Esophagus squamous epithelium (tissue), 5 donors: ENCODE data around the gene ABCA9. TPM values are rescaled to one million over a fixed set of nuclear protein-coding genes. Genes with fewer than 3 reads are reported as not detected.
A peak's percentile ranks its signal among the peaks of the same experiment; 100 is the strongest.

ENCODE experiments used
- DNase-seq: peaks from one replicate; lab custom pipeline; 2025; lab: John Stamatoyannopoulos, UW
- H3K27ac ChIP-seq, 4 donors: fragments of 200-600 bp; sonication (generic); one replicate each; pipeline ENCODE4 v1.5.1; 2016 to 2019; ENCODE audit warnings: mild to moderate bottlenecking in 1 of 4
- H3K27me3 ChIP-seq, 4 donors: fragments of 200-600 bp; sonication (generic); 1 replicate in 3 of 4; 2 replicates in 1 of 4; pipeline versions ENCODE4 v1.5.1 to v1.6.0; 2017 to 2021; ENCODE audit warnings: antibody characterized with exemption in 1 of 4
- H3K36me3 ChIP-seq, 3 donors: fragments of 200-600 bp; sonication (generic); one replicate each; pipeline ENCODE4 v1.5.1; 2016 to 2019
- H3K4me1 ChIP-seq, 3 donors: fragments of 200-600 bp; sonication (generic); one replicate each; pipeline ENCODE4 v1.5.1; 2017 to 2019
- H3K4me3 ChIP-seq, 4 donors: fragments of 200-600 bp; sonication (generic); 1 replicate in 3 of 4; 2 replicates in 1 of 4; pipeline ENCODE4 v1.5.1; 2016 to 2019; ENCODE audit warnings: mild to moderate bottlenecking in 2 of 4, moderate library complexity in 1 of 4
- H3K9me3 ChIP-seq, 3 donors: fragments of 200-600 bp; sonication (generic); one replicate each; pipeline ENCODE4 v1.5.1; 2016 to 2019
- CTCF ChIP-seq, 6 experiments: fragments of 450-650 bp in 4 of 6; fragments of 200-600 bp in 2 of 6; sonication (generic) in 2 of 6; IDR thresholded peaks; one replicate each; pipeline ENCODE4 v1.5.1; 2016 to 2019; ENCODE audit warnings: antibody characterized with exemption in 6 of 6, mild to moderate bottlenecking in 4 of 6, moderate library complexity in 4 of 6
- POLR2A ChIP-seq, 4 donors: fragments of 450-650 bp; IDR thresholded peaks; one replicate each; pipeline ENCODE4 v1.6.1; 2017; ENCODE audit warnings: antibody characterized with exemption in 4 of 4, mild to moderate bottlenecking in 4 of 4, moderate library complexity in 3 of 4
- WGBS, 2 donors: methylation state at CpG; one replicate each; pipeline ENCODE4 v1.1.5; 2018; 5-methylcytosine and 5-hydroxymethylcytosine counted together
- intact Hi-C: fragments of 100-400 bp; cut with DNase I; formaldehyde crosslinking; loops from one replicate; pipeline ENCODE4 v1.15.0; 2022
- total RNA-seq, 4 donors: library from RNA; depleted of rRNA; stranded (reverse); fragments of >200 nt; gene quantifications; one replicate each; pipeline ENCODE4 v1.1.0, GENCODE V29; 2016
- donor health status: DM: yes; HTN: yes; CAD: no.

Gene ABCA9
- total RNA-seq, 4 donors from 2014 or later, result 0.34 to 17.4 (median 5.3) TPM

DNA sequence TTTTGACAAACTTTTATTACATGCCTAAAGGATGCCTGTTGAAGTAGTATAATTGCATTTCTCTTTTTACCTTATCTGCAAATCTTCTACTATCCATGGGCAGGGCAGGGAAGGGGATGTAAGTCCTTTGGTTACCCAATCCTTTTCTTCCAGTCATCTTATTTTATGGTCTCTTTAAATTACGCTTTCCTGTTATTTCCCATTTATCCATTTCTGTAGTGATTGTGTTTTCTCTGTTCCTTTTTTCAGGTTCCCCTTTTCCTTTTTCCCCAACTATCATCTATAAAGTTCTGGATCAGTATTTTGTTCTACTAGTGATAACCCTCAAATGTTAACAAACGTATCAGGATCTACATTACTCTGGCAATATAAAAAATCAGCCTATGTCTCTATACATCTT lies 3.3 kb upstream of the ABCA9 start:
- intact Hi-C loops, result no loop called here
- Histone ChIP-seq H3K27me3 (no peaks in the 10 kb centered on the region), H3K27ac (no peak overlapping the region), H3K4me3 (no peak overlapping the region), H3K4me1 (peaks cover 0 to 5% (median 0%) of the 10 kb centered on the region in 3 donors), H3K9me3 (no peaks in the 10 kb centered on the region), H3K36me3 (no peaks in the 10 kb centered on the region)
- TF ChIP-seq POLR2A (IDR thresholded peaks at IDR 0.05), result no peak
- no peak for TF ChIP-seq CTCF (IDR thresholded peaks at IDR 0.05)
- WGBS, 2 donors, result 70 to 79% methylated on average over 2 of the region's 2 CpGs
- DNase-seq, result no peak

DNA sequence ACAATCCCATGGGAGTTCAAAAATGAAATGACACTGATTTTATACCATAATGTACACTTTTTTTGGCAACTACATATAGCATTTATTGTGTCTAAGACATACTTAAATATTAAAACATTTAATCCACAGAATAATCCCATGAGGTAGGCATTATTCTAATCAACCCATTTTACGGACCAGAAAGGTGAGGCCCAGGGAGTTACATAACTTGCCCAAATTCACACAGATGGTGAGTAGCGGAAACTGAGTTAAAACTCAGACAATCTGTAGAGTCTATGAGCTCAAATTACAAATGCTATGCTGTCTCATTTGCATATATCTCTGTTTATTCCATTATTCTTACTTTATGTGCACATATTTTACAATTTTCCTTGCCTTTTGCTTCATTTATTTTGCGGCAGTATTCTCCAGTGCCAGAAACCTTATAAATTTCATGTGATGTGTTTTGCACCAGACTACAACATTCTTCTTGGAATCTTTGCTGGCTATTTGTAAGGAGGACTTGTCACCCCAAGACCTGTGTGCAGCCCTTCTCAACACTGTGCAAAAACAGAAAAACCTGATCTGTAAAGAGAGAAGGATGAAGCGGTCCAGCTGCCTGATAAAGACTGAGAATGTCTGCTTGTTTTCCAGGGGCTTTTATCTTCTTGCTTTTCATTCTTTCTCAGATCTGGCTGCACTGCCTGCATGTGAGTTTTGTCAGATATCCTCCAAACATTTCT lies 2.3 kb upstream of the ABCA9 start:
- Histone ChIP-seq H3K27ac (no peak overlapping the region), H3K27me3 (no peaks in the 10 kb centered on the region), H3K9me3 (no peaks in the 10 kb centered on the region), H3K4me3 (no peak overlapping the region), H3K4me1 (peaks cover 0 to 5% (median 0%) of the 10 kb centered on the region in 3 donors), H3K36me3 (no peaks in the 10 kb centered on the region)
- WGBS, 2 donors, result 85 to 88% methylated on average over 4 of the region's 4 CpGs
- TF ChIP-seq CTCF (IDR thresholded peaks at IDR 0.05) (no peak), POLR2A (IDR thresholded peaks at IDR 0.05) (no peak)
- DNase-seq, result no peak
- intact Hi-C loops, result no loop called here

DNA sequence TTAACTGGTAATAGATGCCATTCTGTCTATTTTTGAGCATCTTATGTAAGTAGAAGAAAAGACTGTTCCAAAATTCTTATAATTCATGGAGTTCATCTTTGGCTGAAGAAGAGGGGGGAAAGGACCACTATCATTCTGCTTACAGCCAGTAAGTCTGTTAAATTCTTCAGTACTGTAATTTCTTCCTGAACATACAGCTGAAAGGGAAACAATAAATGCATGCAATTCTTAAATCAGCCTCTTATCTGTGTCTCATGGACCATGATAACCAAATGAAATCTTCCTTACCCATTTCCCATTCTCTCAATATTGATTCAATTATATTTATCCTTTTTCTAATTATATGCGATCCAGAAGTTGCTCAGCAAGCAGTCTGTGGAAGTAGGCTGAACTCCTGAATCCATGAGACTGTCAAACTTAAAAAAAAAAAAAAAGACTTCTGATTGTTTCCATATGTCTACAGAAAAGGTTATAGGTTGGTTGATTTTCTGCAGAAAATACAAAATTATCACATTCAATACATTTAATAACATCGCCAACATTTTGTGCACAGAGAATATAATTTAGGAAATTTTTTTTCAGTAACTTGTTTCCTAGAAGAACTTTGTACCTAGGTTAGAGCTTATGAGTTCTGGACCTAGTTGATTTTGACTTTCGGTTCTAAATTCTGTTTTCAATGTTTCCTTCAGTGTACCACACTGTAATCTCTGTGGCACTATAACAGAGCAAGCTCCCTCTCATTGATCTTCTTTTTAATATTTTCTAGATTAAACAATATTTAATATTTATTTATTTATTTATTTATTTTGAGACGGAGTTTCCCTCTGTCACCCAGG lies 1.2 kb upstream of the ABCA9 start:
- 83 to 87% methylated on average over 4 of the region's 4 CpGs for WGBS, 2 donors
- no peaks in the 10 kb centered on the region for H3K9me3 ChIP-seq
- H3K4me3 ChIP-seq, result no peak overlapping the region
- no peaks in the 10 kb centered on the region for H3K27me3 ChIP-seq
- no peak for DNase-seq
- peak overlapping the region in 3 of 4 donors; percentile 2 to 48 (median 43) for H3K27ac ChIP-seq
- intact Hi-C loops, result no loop called here
- H3K36me3 ChIP-seq, result no peaks in the 10 kb centered on the region
- H3K4me1 ChIP-seq, result peaks cover 0 to 5% (median 0%) of the 10 kb centered on the region in 3 donors
- TF ChIP-seq POLR2A (IDR thresholded peaks at IDR 0.05) (no peak), CTCF (IDR thresholded peaks at IDR 0.05) (no peak)

DNA sequence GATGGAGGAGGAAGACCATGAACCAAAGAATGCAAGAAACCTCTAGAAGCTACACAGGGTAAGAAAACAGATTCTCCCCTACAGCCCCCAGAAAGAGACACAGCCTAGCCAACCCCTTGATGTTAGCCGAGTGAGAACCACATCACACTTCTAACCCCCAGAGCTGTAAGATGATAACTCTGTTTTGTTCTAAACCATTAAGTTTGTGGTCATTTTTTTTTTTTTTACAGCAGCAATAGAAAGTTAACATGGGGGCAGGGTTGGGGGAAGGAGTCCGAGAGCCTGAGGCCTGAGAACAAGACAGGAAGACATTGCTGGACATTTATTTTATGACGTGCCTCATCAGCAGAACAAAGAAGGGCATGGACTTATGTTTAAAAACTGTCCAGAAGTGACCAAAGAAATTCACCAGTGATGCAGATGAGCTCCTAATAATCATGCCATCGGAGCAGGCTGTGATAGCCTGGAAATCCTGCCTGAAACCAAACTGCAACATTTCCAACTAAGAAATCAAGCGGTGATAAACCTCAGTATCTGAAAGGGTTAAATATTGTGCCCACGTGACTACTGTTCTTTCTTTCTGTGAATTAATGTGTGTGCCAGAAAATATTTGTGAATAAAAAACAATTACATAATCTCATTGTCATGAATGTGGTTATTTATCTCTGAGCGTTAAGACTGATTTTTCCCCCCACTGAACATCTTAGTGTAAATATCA lies 1.1 kb downstream of the ABCA9 start:
- intact Hi-C loops, result no loop called here
- Histone ChIP-seq H3K4me1 (peaks cover 0 to 5% (median 0%) of the 10 kb centered on the region in 3 donors), H3K36me3 (no peaks in the 10 kb centered on the region), H3K4me3 (peak overlapping the region in 1 of 4 donors; percentile 6), H3K27ac (peak overlapping the region in 2 of 4 donors; percentile 24 to 58), H3K27me3 (no peaks in the 10 kb centered on the region), H3K9me3 (no peaks in the 10 kb centered on the region)
- no peak for DNase-seq
- WGBS, 2 donors, result 64% methylated on average over 7 of the region's 7 CpGs
- TF ChIP-seq POLR2A (IDR thresholded peaks at IDR 0.05) (no peak), CTCF (IDR thresholded peaks at IDR 0.05) (no peak)
